NCI-H748 treated with DMSO at 0.1 percent for 48 hours (cell line): Measurements from ENCODE around the gene RAB11B.
"Not testable (repeated sequence)": the region's sequence is repeated elsewhere in the genome, so short reads cannot be mapped to it uniquely, and the experiment has no call there.

ENCODE experiments used
- DNase-seq: peaks from one replicate; lab custom pipeline; 2025; lab: John Stamatoyannopoulos, UW

Gene RAB11B

DNA sequence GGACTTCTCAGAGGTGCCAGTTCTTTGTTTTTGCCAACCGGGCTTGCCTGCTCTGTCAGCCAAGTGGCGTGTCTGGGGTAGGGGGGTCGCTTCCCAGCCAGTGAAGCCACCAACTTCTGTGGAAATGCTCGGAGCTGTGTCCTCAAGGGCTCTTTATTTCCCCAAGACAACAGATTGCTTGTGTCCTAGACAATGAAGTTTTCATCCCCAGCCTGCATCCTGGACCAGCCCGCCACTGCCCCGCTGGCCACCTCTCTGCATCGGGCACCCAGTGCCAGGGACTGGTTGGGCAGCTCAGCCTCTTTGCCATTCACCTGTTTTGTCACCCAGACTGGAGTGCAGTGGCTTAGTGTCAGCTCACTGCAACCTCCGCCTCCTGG is 3.7 kb downstream of the RAB11B start:
- DNase-seq = no peak

DNA sequence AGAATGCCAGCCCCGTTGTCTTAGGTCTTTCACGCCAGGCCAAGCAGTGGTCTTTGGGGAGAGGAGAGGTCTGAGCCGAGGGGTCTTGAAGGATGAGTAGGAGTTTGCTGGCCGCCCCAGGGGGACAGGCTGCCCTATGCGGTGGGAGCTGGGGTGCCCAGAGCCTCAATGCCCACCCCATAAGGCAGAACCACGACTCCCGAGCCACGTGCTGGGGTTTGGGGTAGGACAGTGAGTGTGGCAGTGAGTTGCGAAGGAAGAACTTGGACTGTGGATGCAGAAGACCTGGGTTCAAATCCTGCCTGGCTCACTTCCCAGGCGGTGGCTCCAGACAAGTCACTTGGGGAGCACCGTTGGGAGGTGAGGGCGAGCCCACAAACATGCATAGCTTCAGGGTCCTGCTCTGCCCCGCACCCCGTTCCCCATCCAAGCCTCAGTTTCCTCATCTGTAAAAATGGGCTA is 5.5 kb downstream of the RAB11B start:
- no peak for DNase-seq

DNA sequence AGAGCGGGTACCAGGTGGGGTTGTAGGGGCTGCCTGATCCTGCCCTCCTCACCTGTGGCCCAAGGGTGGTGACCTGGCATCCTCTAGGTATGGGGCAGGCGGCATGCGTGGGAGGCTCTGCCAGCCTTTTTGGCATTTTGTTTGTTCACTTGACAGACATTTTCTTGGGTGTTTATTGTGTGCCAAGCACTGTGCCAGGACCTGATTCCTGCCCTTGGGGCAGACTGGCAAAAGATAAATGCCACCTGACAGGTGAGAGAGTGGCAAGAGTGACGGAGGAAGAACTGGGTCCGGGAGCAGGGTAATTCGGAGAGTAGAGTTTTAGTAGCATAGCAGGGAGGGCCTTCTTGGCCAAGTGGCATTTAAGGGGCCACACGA is 6.0 kb downstream of the RAB11B start:
- no peak for DNase-seq

DNA sequence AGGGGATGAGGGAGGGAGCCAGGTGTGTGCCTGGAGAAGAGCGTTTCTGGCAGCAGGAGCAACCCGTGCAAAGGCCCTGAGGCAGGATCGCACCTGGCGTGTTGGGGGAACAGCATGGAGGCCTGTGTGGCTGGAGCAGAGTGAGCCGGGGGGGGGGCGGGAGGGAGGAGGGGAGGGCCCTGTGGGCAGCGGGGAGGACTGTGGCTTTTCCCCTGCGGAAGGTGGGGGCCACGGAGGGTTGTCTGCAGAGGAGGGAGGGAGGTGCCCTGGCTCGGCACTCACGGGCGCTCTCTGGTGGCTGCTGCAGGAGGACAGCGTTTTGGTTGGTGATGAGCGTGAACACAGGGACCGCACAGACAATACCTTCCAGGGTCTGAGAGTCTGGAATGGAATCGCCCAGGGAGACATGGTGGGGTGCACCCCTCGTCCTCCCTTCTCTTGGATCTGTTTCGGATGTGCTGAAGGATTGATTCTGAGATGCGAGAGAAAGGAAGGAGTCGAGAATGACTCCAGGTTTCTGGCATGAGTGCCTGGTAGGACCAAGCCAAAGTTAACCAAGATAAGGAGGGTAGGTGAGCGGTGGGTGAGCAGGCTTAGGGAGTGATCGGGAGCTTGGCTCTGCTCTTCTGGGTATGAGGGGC is 6.5 kb downstream of the RAB11B start:
- no peak for DNase-seq

DNA sequence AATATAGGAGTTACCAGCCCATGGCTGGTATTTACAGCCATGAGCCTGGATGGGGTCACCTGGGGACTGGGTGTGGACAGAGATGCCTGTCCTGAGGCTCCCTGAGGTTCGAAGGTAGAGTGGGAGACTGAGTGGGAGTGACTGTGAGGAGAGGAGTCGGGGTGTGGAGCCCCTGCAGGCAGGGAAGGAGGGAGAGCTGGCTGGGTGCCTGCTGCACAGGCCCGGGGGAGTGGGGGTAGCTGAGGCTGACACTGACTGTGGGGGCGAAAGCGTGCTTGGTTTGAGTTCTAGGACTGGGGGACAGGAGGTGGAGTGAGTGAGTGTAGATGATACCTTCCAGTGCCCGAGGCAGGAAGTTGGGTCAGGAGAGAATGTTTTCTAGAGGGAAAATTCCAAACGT is 7.1 kb downstream of the RAB11B start:
- DNase-seq = no peak

DNA sequence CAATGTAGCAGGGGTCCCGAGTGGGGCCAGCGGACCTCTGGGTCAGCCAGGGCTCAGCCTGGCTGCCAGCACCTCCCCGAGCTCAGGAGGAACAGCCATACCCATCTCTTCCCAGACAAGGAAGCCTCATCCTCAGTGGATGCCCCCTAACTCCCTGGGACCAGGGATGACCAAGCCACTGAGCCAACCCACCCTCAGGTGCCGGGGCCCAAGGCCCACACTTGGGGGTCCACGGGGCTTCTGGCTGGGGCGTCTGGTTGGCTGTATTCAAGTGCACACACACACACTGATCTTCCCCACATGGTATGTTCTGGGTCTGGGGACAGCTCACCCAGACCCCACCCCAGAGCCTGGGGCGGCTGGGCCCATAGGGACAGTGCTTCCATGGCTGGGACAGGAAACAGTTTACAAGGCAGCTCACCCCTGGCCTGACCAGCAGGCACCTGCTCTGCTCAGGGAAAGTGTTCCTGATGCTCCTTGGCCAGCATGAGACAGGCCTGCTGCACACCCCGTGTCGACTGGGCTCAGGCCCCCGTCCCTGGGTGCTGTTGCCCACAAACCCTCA is 7.7 kb downstream of the RAB11B start:
- DNase-seq = no peak

DNA sequence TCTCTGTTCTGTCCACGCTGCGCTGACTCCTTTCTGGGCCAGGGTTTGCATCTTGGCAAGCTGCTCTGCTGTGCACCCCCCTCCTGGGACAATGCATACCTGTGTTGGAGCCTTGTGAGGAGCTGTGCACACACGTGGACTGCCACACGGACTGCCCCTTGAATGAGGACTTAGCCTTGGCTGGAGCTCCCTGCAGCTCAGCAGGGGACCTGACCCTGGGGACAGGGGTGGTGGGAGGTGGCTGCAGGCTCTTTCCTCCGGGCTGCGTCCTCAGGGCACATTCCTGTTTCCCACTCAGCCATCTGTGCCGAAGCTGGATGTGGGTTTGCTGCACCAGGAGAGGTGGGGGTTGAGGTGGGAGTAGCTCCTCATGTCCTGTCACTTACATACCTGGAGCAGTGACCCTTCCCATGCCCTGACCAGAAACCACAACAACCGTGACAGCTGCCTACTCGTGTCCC is 8.2 kb downstream of the RAB11B start:
- no peak for DNase-seq

DNA sequence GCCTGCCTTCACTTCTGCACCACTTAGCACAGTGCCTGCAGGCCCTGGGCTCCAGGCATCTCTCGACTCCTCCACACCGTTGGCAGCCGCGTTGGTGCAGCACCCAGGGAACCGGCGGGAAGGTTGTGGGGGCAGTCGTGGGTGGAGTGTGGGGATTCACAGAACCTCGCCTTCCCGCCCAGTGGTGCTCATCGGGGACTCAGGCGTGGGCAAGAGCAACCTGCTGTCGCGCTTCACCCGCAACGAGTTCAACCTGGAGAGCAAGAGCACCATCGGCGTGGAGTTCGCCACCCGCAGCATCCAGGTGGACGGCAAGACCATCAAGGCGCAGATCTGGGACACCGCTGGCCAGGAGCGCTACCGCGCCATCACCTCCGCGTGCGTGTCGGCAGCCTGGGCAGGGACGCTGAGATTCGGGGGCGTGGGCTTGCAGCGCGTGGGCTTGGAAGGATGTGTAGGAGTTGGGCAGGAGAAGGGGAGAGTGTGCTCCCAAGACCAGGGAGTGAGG is 9.6 kb downstream of the RAB11B start:
- DNase-seq = no peak

DNA sequence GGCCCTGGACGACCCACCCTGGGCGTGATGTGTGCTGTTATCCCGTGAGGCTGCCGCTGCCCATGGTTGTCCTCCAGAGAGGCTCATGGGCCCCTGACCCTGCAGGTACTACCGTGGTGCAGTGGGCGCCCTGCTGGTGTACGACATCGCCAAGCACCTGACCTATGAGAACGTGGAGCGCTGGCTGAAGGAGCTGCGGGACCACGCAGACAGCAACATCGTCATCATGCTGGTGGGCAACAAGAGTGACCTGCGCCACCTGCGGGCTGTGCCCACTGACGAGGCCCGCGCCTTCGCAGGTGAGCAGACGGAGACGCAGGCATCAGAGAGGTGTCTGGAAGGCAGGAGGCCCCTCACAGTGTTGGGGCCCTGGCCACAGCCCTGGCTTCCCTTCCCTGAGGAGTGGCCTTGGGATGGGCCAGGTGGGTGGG is 11.8 kb downstream of the RAB11B start:
- no peak for DNase-seq

DNA sequence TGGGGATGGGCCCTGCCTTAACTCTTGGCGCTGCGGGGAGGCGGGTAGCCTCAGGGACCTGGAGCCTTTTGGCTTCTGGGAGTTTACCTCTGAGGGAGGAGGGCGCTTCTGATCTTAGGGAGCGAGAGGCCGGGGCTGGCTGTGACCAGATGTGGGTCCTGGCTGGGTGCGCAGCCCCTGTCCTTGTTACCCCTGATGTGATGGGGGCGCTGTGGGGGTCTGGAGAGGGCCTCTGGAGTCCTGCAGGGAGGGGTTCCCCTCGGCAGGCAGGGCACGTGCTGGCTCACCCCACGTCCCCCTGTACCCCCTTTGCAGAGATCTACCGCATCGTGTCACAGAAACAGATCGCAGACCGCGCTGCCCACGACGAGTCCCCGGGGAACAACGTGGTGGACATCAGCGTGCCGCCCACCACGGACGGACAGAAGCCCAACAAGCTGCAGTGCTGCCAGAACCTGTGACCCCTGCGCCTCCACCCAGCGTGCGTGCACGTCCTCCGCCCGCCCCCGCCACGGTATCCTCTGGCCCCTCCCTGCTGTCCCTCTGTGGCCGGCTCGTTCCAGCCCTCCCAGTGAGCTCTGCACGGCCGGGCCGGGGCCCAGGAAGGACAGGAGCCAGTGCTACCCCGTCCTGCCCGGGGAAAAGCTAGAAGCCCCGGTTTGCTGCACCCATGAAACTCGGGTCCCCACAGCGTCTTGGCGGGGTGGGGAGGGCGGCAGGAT is 13.1 kb downstream of the RAB11B start:
- DNase-seq = no peak

DNA sequence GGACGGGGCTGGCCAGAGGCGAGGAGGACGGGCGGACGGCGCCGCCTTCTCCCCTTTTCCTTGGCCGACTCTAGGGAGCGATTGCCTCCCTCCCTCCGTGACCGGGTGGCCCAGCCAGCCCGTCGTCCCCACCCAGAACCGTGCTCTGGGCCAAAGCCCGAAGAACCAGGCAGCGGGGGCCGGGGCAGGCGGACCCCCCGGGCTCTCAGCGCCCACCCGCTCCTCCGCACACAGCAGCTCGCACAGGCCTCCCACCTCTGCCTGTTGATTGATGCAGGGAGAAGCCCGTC is 13.6 kb downstream of the RAB11B start:
- DNase-seq = no peak

DNA sequence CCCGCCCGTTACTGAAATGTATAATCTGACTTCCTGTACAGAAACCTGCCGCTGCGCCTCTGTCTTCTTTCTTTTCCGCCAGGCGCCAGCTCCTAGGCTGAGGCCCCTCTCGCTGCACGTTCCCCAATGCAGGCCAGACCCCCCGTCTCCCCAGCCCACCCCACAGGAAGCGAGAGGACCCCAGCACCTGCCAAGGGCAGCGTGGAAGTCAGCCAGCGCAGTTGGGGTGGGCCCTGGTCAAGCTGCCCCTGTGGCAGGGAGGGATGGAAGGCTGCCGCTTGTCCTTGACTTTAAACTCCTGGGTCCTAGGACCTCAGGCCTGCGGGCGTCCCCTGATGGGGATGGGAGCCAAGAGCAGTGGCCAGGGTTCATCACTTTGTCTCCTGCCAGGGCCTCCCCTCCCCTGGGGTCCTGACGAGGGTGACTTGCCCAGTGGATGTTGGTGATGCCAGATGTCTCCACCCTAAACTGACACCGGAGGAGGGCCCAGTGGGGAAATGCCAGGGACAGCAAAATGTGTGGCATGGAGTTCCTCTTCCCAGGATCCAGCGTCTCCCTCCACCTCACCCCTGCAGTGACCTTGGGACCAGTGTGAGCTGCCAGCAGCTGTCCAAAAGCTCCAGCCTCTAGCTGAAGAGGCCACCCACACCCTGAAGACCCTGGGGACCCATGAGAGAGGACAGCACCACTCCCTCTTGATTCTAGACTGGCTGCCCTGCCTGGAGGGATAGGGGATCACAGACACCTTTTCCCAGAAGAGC is 14.4 kb downstream of the RAB11B start:
- no peak for DNase-seq

DNA sequence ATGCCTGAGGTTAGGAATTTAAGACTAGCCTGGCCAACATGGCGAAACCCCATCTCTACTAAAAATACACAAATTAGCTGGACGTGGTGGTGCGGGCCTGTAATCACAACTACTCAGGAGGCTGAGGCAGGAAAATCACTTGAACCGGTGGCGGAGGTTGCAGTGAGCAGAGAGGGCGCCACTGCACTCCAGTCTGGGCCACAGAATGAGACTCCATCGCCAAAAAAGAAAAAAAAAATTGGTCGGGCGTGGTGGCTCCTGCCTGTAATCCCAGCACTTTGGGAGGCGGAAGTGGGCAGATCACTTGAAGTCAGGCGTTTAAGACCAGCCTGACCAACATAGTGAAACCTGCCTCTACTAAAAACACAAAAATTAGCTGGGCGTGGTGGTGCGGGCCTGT is 20.6 kb downstream of the RAB11B start:
- not testable (repeated sequence) for DNase-seq

DNA sequence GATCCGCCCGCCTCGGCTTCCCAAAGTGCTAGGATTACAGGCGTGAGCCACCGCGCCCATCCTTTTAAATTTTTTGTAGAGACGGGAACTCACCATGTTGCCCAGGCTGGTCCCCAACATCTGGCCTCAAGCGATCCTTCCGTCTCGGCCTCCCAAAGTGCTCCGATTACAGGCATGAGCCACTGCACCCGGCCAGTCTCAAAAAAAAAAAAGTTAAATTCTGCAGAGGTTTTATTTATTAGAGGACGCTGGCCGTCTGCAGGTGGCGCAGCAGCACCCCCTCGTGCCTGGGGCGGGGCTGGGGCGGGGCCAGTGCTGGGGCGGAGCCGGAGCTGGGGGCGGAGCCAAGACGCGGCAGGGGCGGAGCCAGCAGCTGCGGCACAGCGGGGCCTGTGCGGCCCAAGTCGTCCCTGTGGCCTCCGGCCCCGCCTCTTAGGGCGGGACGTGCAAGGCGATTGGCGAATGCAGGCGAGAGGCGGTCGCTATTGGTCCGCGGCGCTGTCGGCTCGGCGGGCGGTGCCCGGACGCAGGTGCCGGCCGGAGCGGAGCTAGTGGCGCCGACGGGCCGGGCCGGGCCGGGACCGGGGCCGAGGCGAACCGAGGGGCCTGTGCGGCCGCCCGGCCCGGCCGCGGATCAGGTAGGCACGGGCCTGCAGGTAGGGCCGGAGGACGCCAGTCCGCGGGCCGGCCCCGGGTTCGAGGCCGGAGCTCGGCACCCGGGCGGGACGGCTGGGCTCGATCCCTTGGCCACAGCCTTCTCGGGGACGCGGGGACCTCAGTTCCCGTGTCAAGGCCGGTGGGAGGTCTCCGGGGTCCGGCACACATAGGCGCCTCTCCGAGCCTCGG is 22.8 kb downstream of the RAB11B start, which contains the start of gene MARCHF2:
TSS of gene MARCHF2 (plus strand) at position 523 of the 846 bp plus-strand sequence. CDS start 8,536 bp downstream, outside the sequence.
- peak; percentile 38 for DNase-seq

DNA sequence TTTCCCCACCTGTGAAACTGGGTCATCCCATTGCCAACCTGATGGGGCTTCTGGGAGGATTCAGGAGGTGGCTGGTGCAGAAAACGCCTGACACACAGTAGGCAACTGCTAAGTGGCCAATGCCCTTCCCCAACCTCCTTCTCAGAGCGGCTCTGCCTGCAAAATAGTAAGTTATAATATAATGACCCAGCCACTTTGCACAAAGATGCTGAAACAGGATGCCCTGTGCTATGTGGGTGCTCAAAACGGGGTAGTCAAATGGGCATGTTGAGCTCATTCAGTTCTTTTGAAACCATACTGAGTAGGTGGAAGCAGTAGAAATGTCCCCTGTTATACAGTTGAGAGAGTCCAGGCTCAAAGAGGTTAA is 23.5 kb downstream of the RAB11B start:
- DNase-seq = no peak

DNA sequence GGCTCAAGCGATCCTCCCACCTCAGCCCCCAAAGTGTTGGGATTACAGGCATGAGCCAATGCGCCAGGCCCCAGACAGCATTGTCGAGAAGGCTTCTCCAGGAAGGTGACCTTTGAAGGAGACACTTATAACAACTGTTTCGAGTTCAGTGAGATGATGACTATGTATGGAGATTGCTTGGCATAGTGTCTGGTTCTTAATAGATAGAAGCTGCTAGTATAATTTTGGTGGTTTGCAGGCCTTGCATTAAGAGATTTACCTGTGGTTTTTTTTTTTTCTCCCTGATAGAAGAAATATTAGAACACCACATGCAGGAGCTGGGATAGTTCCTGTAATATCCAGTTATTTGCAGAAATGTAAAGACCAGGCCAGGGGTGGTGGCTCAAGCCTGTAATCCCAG is 26.6 kb downstream of the RAB11B start:
- no peak for DNase-seq

DNA sequence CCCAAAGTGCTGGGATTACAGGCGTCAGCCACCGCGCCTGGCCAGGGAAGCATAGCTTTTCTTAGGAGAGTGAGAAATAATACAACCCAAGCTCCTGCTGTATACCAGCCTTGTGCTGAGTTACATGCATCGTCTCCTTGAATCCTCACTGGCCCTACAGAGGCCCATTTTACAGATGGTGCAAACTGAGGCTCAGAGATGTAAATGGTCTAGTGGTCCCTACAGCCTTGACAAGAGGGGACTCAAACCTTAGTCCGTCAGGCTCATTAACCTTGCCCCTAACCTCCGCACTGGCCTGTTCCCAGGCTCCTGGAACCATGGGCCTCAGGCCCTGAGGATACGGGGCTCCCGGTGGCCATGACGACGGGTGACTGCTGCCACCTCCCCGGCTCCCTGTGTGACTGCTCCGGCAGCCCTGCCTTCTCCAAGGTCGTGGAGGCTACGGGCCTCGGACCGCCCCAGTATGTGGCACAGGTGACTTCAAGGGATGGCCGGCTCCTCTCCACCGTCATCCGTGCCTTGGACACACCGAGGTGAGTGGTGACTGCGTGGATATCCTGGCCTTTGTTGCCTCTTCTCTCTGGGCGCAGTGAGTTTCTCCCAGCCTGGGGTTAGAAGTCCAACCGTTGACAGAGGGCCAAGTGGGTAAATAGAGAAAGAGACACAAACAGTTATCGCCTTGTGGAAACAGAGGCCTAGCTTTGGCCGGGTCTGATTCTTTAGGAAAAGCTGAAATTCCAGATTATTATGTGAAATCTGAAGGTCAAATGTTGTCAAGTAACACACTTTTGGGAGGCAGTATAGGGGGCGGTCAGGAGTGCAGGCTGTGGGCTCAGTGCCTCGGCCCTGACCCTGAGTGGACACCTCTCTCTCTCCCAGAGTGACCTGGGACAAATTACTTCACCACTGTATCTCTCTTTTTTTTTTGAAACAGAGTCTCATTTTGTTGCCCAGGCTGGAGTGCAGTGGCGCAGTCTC is 31.6 kb downstream of the RAB11B start:
- DNase-seq = no peak

DNA sequence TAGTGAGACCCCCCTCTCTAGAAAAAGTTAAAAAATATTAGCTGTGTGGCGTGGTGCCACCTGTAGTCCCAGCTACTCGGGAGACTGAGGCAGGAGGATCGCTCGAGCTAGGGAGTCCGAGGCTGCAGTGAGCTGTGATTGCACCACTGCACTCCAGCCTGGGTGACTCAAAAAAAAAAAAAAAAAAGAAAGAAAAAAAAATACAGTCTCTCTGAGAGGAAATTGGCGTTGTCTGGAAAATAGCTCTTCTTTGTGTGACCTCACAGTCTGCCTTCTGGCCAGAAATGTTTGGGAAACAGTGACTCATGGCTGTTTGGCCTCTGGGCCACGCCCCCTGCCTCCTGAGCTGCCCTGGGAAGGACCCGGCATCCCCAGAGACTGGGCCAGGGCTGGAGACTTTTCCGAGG is 33.7 kb downstream of the RAB11B start:
- DNase-seq = no peak

DNA sequence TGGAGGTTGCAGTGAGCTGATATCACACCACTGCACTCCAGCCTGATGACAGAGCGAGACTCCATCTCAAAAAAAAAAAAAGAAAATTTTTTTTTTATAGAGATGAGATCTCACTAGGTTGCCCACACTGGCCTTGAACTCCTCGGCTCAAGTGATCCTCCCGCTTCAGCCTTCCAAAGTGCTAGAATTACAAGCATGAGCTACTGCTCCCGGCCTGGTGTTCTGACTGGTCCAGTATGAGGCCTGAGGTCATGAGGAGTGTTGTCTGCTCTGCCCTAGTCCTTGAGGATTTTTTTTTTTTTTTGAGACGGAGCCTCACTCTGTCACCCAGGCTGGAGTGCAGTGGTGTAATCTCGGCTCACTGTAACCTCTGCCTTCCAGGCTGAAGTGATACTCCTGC is 35.2 kb downstream of the RAB11B start:
- DNase-seq = not testable (repeated sequence)

DNA sequence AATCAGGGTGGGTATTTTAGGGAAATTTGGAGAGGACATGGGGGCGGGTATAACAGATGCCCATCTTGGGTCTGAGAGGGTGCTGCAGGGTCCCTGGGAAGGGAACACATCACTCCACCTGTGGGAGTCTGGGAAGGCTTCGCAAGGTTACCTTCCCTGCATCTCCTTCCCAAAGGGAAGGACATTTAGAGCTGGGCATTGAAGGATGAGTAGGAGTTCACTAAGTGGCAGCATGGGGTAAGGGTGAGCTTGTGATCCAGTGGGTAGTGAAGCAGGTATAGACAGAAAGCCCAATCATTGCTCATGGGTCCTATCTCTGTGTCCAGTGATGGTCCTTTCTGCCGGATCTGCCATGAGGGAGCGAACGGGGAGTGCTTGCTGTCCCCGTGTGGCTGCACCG is 36.1 kb downstream of the RAB11B start:
- DNase-seq = no peak
